Measurements from ENCODE around the gene EQTN.
"Not testable (repeated sequence)": the region's sequence is repeated elsewhere in the genome, so short reads cannot be mapped to it uniquely, and the experiment has no call there.

The EQTN gene

DNA sequence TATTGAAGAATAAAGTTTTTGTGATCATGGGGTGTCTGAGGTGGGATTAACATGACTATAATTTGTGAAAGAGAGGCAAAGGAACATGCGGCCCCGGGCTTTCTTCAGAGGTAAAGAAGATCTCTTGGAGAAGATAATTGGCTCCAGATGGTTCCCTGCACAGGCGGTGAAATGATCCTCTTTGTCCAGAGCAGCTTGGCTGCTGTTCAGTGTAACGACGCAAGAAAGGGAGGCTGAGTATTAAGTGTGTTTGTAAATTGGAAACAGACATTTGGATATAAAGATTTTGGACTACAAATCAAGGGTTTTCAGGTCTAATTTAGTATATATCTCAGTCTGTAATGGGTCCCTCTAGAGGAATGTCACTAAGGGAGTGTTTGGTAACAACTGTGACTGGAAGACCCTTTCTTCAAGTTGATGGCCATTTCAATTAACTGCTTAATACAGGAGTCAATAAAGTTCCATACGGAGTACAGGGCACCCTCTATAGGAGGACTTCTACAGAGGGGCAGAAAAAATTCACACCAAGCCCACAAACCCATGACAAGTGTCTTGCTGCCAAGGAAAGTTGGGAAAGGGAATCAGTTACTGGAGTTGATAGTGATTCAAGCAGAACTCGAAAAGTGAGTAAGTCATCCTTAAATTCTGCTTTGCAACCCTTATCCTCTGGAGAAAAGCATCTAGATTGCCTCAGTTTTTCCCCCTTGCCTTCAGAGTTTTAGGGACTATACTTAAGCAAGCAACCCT is 4.1 kb downstream of the EQTN start:
- no peak for DNase-seq

DNA sequence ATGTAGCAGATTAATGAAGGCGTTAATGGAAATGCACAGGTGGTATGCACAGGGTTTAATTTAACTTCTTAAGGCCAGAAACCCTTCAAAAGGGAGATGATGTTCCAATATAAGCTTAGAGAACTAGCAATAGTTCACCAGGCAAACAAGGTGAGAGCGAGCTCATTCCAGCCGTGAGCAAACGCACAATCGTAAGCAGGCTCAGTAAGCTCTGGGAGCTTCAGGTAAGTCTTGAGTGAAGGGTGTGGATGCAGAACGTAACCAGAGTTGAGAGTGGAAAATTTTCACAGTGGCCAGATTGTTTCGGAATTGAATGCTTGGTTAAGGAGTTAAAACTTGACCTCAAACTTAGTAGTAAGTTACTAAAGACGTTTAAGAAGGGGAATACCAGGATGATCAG is 5.7 kb downstream of the EQTN start:
- DNase-seq: no peak

DNA sequence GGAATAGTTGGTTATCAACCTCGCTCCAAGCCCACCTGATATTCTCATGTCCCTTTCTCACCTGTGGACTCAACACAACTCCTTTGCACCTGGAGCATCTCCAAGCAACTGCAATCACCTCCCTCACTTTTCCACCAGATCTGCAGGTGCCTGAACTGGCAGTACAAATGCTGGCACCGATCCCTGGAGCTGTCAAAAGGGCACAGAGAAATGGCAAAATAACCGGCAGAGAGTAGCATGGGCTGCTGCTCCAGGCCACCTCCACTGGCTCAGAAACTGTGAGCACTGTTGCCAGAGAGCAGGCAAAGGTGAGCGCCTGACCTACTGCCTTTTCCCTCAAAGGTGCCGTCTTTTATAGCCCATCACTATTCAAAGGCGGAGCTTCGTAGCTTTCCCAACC is 14.7 kb downstream of the EQTN start:
- DNase-seq: no peak

DNA sequence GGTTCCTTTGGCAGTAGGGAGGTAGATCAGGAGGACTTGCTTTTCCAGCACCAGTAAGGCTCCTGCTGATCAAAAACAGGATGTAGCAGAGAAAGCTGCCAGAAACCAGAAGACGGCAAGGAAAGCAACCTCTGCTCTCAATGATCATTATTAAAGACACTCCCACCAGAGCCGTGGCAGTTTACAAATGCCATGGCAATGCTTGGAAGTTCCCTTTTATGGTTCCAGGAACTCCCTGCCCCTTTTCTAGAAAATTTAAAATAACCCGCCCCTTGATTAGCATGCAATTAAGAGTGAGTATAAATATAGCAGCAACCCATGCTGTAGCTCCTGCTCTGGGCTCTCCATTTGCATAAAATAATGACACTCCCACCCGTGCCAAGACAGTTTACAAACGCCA is 16.1 kb downstream of the EQTN start:
- peak in 2 of 4 experiments; percentile 26 to 27 for DNase-seq

DNA sequence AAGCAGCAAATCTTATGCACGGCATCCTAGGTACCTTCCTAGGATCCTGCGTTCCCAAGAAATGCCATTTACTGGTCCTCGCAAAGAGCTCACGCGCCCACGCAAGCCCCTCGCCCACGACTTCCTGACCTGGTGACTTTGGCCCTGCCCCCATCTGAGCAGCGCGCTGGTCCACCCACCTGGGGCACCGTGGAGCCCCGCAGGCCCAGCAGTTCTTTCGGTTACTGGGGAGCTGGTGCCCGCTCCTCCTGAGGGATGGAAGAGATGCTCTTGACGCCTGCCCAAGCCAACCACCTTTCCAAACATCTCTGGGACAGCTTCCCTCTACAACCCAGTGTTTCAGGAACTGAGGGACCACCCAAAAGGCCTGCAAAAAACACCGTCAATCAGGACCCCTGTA is 16.7 kb downstream of the EQTN start:
- no peak for DNase-seq

DNA sequence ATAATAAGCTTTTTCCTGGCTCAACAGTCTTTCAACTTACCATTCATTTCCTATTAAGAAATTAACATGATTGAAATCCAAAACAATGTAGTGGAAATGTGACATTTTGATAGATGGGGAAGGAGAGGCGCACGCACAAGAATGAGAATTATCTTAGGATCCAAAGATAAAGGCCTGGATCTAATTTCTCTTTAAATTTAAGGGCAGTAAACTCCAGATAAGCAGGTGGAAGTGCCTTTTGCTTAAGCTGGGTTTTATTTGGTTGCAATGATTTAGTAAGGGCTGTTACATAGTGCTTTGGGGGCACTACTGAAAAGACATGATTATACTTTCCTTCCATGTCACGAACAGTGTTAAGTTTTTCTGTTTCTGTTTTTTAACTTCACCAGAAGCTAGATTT is 17.3 kb downstream of the EQTN start:
- DNase-seq: no peak

DNA sequence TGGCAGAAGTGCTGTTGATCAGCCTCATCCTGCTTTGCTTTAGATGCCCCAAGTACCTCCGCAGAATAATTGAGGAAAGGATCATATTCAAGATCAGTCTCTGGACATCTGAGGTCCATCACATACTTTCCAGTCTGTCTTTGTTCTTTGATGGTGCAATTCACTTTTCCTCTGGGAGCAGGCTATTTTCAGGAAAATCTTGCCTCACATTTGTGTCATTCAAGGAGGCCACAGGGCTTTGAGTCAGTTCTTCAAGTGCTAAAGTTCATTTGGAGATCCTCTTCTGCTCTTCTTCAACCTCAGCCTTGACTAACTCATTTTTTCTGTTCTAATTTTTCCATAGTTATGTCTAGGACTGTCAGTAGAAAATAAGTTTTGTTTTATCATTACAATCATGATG is 18.6 kb downstream of the EQTN start:
- DNase-seq: no peak

DNA sequence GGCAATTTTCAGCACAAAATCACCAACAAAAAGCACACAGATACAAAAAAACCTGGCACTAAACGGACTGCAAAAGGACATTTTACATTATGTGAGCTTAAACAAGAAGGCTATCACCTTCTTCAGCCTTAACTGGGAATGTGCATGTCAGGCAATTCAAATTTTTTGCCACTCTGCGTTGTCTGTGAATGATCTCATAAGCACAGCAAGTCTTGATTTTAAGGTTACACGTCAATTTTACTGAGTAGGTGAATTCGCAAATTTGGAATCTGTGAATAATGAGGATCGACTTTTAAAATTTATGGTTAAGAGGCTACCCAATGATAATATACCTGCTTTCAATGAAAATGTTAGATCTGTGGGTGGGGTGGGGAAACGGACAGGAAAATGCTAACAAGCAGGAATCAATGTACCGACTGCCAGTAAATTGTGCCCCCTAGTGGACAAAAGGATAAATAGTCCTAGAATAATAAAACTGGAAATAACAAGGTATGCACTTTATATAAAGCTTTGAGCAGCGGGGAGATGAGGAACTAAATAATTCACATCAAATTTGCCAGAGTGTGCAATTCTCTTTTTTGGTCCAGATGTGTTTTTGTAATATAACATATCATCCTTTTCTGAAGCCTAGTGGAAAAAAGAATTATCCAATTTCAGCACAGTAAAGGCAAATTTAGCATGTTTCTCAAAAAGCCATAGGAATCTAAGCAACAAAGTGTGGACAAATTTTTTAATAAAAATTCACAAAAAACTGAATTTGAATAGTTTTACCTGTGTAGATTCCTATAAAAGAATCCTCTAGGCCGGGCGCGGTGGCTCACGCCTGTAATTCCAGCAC is 20.5 kb downstream of the EQTN start:
- DNase-seq: peak; percentile 36 to 80 (median 54)

DNA sequence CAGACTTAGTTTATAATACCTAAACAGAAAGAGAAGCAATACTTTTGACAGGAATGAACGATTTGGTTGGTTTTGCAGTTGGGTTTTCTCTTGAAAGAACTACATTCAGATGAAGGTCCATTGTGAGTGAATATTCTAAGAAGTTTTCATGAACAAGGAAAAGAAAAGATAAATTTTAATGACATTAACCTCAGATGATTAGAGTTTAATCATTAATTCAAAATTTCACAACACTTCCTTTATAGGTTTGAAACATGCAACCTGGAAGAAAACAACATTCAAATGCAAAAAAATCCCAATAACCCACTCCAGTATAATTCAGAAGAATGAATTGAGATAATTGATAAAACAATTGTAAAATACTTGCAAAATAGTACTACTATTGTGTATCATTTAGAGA is 23.8 kb downstream of the EQTN start:
- DNase-seq: no peak

DNA sequence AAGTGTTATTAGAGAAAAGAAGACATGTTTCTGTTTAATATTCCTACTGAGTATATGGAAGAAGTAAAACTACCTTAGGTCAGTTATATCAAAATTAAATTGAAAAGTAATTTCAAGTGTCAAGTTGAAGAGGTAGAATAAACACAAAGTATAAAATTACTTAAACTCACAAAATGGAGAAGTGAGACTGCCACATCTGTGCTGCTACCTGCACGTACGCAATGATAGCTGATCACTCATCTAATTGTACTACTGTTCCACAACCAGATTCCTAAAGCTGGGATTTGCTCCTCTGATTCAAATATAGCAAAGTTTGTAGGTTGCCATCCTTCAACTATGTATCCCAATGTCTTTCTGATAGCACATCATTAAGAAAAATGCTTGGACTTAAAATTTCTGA is 24.8 kb downstream of the EQTN start:
- no peak for DNase-seq

DNA sequence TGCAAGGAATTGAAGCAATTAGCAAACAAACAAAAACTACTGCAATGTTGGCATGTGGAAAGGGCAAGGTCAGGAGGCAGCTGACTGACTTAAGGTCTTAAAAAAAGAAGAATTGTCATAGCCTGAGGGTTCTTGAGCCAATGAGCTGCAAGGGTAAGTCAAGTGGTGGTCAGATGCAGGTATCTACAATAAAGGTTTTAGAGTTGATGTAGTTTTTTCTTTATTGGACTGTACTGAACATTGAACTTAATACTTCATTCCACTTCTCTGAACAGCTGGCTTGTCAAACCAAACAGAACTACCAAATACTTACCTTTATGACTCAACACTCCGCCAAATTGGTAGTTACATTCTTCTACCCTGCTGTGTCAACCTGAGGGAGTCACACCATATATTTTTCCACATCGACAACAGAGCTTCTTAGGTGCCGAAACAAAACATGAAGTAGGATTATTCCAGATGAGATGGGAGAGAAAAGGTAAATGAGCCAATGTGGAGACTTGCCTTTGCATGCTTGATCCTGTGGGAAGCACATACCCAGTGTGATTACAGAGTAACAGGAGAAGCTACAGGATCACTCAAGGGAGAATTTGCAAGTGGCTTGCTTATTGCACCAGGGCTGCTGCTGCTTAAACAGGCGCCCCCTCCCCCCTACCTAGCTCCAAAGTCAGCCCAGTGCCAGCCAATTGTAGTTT is 35.3 kb downstream of the EQTN start:
- no peak for DNase-seq

DNA sequence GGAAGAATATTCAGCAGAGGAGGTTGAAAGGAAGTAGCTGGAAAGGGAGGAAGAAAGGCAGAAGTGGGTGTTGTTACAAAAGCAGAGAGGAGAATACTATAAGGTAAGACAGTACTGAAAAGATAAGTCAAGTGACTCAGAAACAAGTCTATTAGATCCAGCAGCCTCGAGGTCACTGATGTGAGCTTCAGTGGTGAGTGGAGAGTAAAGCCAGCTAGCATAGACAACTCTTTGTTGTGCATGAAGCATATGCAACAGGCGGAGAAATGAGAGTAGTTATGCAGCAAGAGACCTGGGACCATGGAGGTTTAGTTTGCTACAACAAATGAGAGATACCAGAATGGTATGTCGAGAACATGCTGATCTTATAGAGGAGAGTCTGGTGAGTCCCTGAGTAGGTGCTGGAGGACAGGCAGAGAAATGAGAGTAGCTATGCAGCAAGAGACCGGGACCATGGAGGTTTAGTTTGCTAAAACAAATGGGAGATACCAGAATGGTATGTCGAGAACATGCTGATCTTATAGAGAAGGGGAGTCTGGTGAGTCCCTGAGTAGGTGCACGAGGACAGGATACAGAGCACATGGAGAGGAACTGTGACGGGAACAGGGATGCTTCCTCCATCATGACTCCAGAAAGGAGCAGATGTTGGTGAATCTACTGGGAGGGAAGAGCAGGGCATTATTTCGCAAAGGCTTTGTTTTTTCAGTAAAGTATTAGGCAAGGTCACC is 36.0 kb downstream of the EQTN start:
- DNase-seq: no peak

DNA sequence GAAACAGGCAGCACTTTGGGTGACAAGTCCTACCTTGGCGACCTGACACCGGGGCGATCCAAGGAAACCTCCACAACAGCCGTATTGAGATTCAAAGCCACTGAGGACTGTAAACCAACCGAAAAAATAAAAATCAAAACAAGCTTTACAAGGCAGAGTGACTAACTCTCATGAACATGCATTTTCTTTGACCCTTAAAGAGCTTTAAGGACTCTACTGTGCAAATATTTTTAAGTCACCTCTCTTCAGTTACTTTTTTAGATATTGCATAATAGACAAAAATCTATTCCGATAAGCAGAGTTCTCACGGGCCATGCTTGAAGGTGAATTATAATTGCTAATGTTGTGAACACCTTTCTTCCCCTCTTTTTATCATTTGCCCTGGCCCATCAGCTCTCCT is 38.3 kb downstream of the EQTN start:
- DNase-seq: no peak

DNA sequence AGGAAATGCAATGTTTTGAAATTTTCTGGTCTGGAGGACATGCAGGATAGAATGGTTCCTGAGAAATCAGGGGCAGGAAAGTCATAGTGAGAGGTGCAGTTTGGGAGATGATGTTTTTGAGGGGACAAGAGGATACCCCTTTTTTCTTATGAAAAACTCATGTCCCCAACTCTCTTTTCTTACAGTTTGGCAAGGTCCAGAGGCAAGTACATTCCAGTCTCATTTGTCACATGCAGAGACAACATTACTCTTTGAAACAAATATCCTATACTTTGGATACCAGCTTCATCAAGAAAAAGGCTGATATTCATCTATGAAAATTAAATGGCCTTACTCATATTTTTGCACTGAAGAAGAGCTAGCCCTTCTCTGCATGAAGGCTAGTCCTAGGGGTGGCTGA is 48.2 kb downstream of the EQTN start:
- no peak for DNase-seq

DNA sequence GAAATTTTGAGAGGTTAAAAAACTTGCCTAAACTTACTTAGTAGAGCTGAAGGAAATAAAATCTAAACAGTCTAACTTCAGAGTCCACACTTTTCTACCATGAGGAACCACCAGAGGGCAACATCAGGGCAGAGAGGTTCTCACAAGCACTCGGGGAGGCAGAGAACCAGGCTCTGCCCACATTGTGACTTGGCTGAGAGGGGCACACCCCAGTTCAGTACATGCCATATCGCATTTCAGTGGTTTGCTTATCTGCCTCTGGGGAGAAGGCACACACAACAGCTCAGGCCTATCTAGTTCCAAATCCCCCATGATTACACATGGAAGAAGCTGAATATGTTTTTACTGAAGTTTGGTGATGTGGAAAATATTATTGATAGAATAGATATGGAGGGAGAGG is 49.2 kb downstream of the EQTN start:
- peak; percentile 26 to 42 (median 32) for DNase-seq

DNA sequence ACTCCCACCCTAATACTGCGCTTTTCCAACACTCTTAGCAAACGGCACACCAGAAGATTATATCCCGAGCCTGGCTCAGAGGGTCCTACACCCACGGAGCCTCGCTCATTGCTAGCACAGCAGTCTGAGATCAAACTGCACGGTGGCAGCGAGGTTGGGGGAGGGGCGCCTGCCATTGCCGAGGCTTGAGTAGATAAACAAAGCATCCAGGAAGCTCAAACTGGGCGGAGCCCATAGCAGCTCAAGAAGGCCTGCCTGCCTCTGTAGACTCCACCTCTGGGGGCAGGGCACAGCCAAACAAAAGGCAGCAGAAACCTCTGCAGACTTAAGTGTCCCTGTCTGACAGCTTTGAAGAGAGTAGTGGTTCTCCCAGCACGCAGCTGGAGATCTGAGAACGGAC is 57.3 kb downstream of the EQTN start:
- DNase-seq: not testable (repeated sequence)

All from suppressor macrophage (primary cell).